Activated CD4-positive, alpha-beta T cell treated with anti-CD3 and anti-CD28 coated beads, Interleukin-2, amount 50 U/mL, for 48 hours (primary cell): Measurements from ENCODE around the gene HEXB.

Experiments used
- DNase-seq, 2 experiments: peaks; one replicate each; pipeline ENCODE4 v3.0.0-alpha.2; 2020

The HEXB gene

GRCh38 chr5:74684900-74685851, at the start of gene HEXB:
Gene HEXB, plus strand, starts transcription at chr5:74685233. Its CDS starts 28 bp downstream, at chr5:74685261.
- DNase-seq, result peak; percentile 89 to 92

- no peak for DNase-seq
Observed at GRCh38 chr5:74636149-74636548, 48.9 kb upstream of the HEXB start.

- no peak for DNase-seq
Observed at GRCh38 chr5:74636552-74636951, 48.5 kb upstream of the HEXB start.

GRCh38 chr5:74638544-74638969, 46.5 kb upstream of the HEXB start:
- no peak for DNase-seq

- no peak for DNase-seq
Observed at GRCh38 chr5:74638970-74639806, 45.8 kb upstream of the HEXB start.

GRCh38 chr5:74639807-74640449, 45.1 kb upstream of the HEXB start:
- peak; percentile 48 to 56 for DNase-seq

- DNase-seq, result peak; percentile 74 to 77
Observed at GRCh38 chr5:74640450-74640953, 44.5 kb upstream of the HEXB start, which contains the start of gene ENC1. Gene ENC1, minus strand, starts transcription at chr5:74640728. Its CDS starts 4,243 bp downstream, at chr5:74636485.

GRCh38 chr5:74640954-74641734, 43.9 kb upstream of the HEXB start:
- peak; percentile 50 to 68 for DNase-seq

- DNase-seq, result peak; percentile 26 to 28
Observed at GRCh38 chr5:74641735-74642542, 43.1 kb upstream of the HEXB start.

GRCh38 chr5:74642543-74642863, 42.5 kb upstream of the HEXB start:
- no peak for DNase-seq

- DNase-seq, result no peak
Observed at GRCh38 chr5:74643111-74643562, 41.9 kb upstream of the HEXB start.

- DNase-seq, result no peak
Observed at GRCh38 chr5:74647096-74647495, 37.9 kb upstream of the HEXB start.

GRCh38 chr5:74648835-74649293, 36.2 kb upstream of the HEXB start:
- DNase-seq, result no peak

GRCh38 chr5:74649421-74649973, 35.5 kb upstream of the HEXB start:
- DNase-seq, result no peak

GRCh38 chr5:74651710-74652109, 33.3 kb upstream of the HEXB start:
- DNase-seq, result no peak

- no peak for DNase-seq
Observed at GRCh38 chr5:74652576-74652975, 32.5 kb upstream of the HEXB start.

- DNase-seq, result no peak
Observed at GRCh38 chr5:74653991-74654390, 31.0 kb upstream of the HEXB start.

GRCh38 chr5:74655206-74655605, 29.8 kb upstream of the HEXB start:
- DNase-seq, result no peak

- DNase-seq, result no peak
Observed at GRCh38 chr5:74655716-74656115, 29.3 kb upstream of the HEXB start.

GRCh38 chr5:74657165-74657564, 27.9 kb upstream of the HEXB start:
- no peak for DNase-seq

- DNase-seq, result no peak
Observed at GRCh38 chr5:74659172-74659571, 25.9 kb upstream of the HEXB start.
